HepG2 (cell line): ENCODE data around the gene FTSJ1.

ENCODE experiments used
- ESRRA ChIP-seq: sonication (generic); formaldehyde crosslinking; IDR thresholded peaks from 2 replicates; pipeline ENCODE4 v1.5.1; 2020; ENCODE audit warnings: mild to moderate bottlenecking, low read depth, missing genetic modification reagents
- PHB2 ChIP-seq: fragments of 450-650 bp; IDR thresholded peaks from 2 replicates; pipeline ENCODE4 v1.6.1; 2018; ENCODE audit not compliant: partially characterized antibody
- RXRB ChIP-seq: IDR thresholded peaks from 2 replicates; pipeline ENCODE4 v1.6.1; 2016; ENCODE audit warnings: borderline replicate concordance, missing genetic modification reagents, missing compliant biosample characterization
- SETDB1 ChIP-seq: sonication (generic); formaldehyde crosslinking; IDR thresholded peaks from 2 replicates; pipeline ENCODE4 v1.5.1; 2020; ENCODE audit warnings: missing genetic modification reagents, mild to moderate bottlenecking, borderline replicate concordance
- SMARCC2 ChIP-seq: fragments of 450-650 bp; IDR thresholded peaks from 2 replicates; pipeline ENCODE4 v1.6.1; 2017; ENCODE audit warnings: antibody characterized with exemption, mild to moderate bottlenecking
- TAF1 ChIP-seq: sonication (generic); formaldehyde crosslinking; IDR thresholded peaks from 2 replicates; pipeline ENCODE4 v1.4.0; 2020; ENCODE audit warnings: missing genetic modification reagents
- ZNF335 ChIP-seq: sonication (generic); formaldehyde crosslinking; IDR thresholded peaks from 2 replicates; pipeline ENCODE4 v1.4.0; 2020; ENCODE audit warnings: missing genetic modification reagents
- TF ChIP-seq, protein P1 (sequence below): sonication (generic); formaldehyde crosslinking; IDR thresholded peaks from 2 replicates; pipeline ENCODE4 v1.5.0; 2020; ENCODE audit warnings: mild to moderate bottlenecking, missing genetic modification reagents, moderate library complexity
- TF ChIP-seq, protein P2 (sequence below): sonication (generic); formaldehyde crosslinking; IDR thresholded peaks from 2 replicates; pipeline ENCODE4 v1.4.0; 2020; ENCODE audit warnings: mild to moderate bottlenecking, missing genetic modification reagents
- TF ChIP-seq, protein P3 (sequence below): sonication (generic); formaldehyde crosslinking; IDR thresholded peaks from 2 replicates; pipeline ENCODE4 v1.4.0; 2020; ENCODE audit warnings: missing genetic modification reagents
- TF ChIP-seq, protein P4 (sequence below), 2 experiments: sonication (generic) in 1 of 2; formaldehyde crosslinking in 1 of 2; IDR thresholded peaks; 2 replicates each; pipeline versions ENCODE4 v1.6.1 to v1.9.0; 2014 to 2022; ENCODE audit warnings: antibody characterized with exemption in 1 of 2, borderline replicate concordance in 1 of 2, inconsistent platforms in 1 of 2, low read depth in 1 of 2, missing genetic modification reagents in 1 of 2
- TF ChIP-seq, protein P5 (sequence below): sonication (generic); formaldehyde crosslinking; IDR thresholded peaks from 2 replicates; pipeline ENCODE4 v1.4.0; 2020; ENCODE audit warnings: missing genetic modification reagents, mild to moderate bottlenecking, borderline replicate concordance

DNA sequence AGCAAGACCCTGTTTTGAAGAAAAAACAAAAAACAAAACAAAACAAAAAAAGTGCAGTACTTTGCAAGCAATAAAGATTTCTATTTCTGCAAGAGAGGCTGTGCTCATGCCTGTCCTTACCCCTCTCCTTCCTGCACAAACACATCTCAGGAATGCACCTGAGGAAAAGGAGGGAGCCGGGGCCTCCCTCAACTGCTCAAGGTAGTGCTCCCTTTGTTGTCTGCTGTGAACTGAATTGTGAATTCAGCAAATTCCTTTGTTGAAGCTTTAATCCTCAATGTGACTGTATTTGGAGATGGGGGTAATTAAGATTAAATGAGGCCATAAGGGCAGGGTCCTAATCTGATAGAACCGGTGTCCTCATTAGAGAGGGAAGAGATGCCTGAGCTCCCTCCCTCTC lies 13.9 kb downstream of the FTSJ1 start:
- TF ChIP-seq, protein P1, sequence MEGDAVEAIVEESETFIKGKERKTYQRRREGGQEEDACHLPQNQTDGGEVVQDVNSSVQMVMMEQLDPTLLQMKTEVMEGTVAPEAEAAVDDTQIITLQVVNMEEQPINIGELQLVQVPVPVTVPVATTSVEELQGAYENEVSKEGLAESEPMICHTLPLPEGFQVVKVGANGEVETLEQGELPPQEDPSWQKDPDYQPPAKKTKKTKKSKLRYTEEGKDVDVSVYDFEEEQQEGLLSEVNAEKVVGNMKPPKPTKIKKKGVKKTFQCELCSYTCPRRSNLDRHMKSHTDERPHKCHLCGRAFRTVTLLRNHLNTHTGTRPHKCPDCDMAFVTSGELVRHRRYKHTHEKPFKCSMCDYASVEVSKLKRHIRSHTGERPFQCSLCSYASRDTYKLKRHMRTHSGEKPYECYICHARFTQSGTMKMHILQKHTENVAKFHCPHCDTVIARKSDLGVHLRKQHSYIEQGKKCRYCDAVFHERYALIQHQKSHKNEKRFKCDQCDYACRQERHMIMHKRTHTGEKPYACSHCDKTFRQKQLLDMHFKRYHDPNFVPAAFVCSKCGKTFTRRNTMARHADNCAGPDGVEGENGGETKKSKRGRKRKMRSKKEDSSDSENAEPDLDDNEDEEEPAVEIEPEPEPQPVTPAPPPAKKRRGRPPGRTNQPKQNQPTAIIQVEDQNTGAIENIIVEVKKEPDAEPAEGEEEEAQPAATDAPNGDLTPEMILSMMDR, result no peak
- no peak for TF ChIP-seq PHB2
- TF ChIP-seq, protein P2, sequence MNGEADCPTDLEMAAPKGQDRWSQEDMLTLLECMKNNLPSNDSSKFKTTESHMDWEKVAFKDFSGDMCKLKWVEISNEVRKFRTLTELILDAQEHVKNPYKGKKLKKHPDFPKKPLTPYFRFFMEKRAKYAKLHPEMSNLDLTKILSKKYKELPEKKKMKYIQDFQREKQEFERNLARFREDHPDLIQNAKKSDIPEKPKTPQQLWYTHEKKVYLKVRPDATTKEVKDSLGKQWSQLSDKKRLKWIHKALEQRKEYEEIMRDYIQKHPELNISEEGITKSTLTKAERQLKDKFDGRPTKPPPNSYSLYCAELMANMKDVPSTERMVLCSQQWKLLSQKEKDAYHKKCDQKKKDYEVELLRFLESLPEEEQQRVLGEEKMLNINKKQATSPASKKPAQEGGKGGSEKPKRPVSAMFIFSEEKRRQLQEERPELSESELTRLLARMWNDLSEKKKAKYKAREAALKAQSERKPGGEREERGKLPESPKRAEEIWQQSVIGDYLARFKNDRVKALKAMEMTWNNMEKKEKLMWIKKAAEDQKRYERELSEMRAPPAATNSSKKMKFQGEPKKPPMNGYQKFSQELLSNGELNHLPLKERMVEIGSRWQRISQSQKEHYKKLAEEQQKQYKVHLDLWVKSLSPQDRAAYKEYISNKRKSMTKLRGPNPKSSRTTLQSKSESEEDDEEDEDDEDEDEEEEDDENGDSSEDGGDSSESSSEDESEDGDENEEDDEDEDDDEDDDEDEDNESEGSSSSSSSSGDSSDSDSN, result no peak
- no peak for TF ChIP-seq TAF1 (CRISPR knock-in tag)
- TF ChIP-seq, protein P3, sequence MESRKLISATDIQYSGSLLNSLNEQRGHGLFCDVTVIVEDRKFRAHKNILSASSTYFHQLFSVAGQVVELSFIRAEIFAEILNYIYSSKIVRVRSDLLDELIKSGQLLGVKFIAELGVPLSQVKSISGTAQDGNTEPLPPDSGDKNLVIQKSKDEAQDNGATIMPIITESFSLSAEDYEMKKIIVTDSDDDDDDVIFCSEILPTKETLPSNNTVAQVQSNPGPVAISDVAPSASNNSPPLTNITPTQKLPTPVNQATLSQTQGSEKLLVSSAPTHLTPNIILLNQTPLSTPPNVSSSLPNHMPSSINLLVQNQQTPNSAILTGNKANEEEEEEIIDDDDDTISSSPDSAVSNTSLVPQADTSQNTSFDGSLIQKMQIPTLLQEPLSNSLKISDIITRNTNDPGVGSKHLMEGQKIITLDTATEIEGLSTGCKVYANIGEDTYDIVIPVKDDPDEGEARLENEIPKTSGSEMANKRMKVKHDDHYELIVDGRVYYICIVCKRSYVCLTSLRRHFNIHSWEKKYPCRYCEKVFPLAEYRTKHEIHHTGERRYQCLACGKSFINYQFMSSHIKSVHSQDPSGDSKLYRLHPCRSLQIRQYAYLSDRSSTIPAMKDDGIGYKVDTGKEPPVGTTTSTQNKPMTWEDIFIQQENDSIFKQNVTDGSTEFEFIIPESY, result no peak
- TF ChIP-seq, protein P4, sequence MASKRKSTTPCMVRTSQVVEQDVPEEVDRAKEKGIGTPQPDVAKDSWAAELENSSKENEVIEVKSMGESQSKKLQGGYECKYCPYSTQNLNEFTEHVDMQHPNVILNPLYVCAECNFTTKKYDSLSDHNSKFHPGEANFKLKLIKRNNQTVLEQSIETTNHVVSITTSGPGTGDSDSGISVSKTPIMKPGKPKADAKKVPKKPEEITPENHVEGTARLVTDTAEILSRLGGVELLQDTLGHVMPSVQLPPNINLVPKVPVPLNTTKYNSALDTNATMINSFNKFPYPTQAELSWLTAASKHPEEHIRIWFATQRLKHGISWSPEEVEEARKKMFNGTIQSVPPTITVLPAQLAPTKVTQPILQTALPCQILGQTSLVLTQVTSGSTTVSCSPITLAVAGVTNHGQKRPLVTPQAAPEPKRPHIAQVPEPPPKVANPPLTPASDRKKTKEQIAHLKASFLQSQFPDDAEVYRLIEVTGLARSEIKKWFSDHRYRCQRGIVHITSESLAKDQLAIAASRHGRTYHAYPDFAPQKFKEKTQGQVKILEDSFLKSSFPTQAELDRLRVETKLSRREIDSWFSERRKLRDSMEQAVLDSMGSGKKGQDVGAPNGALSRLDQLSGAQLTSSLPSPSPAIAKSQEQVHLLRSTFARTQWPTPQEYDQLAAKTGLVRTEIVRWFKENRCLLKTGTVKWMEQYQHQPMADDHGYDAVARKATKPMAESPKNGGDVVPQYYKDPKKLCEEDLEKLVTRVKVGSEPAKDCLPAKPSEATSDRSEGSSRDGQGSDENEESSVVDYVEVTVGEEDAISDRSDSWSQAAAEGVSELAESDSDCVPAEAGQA (IDR thresholded peaks at IDR 0.05; ENCODE audit: low read depth), result no peak
- TF ChIP-seq, protein P4 (CRISPR knock-in tag; IDR thresholded peaks at IDR 0.05; ENCODE audit: borderline replicate concordance), result no peak
- TF ChIP-seq RXRB (CRISPR knock-in tag), result no peak
- TF ChIP-seq, protein P5, sequence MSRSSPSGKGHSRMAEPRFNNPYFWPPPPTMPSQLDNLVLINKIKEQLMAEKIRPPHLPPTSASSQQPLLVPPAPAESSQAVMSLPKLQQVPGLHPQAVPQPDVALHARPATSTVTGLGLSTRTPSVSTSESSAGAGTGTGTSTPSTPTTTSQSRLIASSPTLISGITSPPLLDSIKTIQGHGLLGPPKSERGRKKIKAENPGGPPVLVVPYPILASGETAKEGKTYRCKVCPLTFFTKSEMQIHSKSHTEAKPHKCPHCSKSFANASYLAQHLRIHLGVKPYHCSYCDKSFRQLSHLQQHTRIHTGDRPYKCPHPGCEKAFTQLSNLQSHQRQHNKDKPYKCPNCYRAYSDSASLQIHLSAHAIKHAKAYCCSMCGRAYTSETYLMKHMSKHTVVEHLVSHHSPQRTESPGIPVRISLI (CRISPR knock-in tag), result no peak
- TF ChIP-seq SMARCC2, result no peak
- no peak for TF ChIP-seq SETDB1 (CRISPR knock-in tag)
- TF ChIP-seq ESRRA (CRISPR knock-in tag), result no peak
- TF ChIP-seq ZNF335, result no peak
